Neuron (in vitro differentiated cells): Measurements from ENCODE around the gene HBA2.
"Not testable (repeated sequence)": the region's sequence is repeated elsewhere in the genome, so short reads cannot be mapped to it uniquely, and the experiment has no call there.

ENCODE experiments used
- H2AFZ ChIP-seq: one replicate; pipeline ENCODE4 v1.6.1; 2013; ENCODE audit warnings: low read depth, mild to moderate bottlenecking, inconsistent platforms, low read length, moderate library complexity
- H3K27me3 ChIP-seq: one replicate; pipeline ENCODE4 v1.6.1; 2013; ENCODE audit warnings: low read length; ENCODE audit not compliant: insufficient read depth
- H3K36me3 ChIP-seq: one replicate; pipeline ENCODE4 v1.6.1; 2013; ENCODE audit warnings: low read length; ENCODE audit not compliant: insufficient read depth
- H3K4me1 ChIP-seq: one replicate; pipeline ENCODE4 v1.6.1; 2013; ENCODE audit warnings: low read length; ENCODE audit not compliant: insufficient read depth
- H3K4me3 ChIP-seq: 2 replicates; pipeline ENCODE4 v1.5.1; 2013; ENCODE audit warnings: mild to moderate bottlenecking, low read length, moderate library complexity
- H3K9me3 ChIP-seq: one replicate; pipeline ENCODE4 v1.6.1; 2013; ENCODE audit warnings: low read length

The HBA2 gene

GRCh38 chr16:209359-209758 is 36.7 kb downstream of the HBA2 start:
- not testable (repeated sequence) for H3K27me3 ChIP-seq, H3K4me1 ChIP-seq, H3K9me3 ChIP-seq, H2AFZ ChIP-seq, H3K4me3 ChIP-seq
- peaks cover 83% of the 10 kb centered on the region for H3K36me3 ChIP-seq

- not testable (repeated sequence) for H3K4me1 ChIP-seq, H3K4me3 ChIP-seq, H3K27me3 ChIP-seq, H2AFZ ChIP-seq, H3K9me3 ChIP-seq
- H3K36me3 ChIP-seq = peaks cover 78% of the 10 kb centered on the region
Observed at GRCh38 chr16:211631-212180, 39.0 kb downstream of the HBA2 start.

- H3K36me3 ChIP-seq = peaks cover 75% of the 10 kb centered on the region
Observed at GRCh38 chr16:212999-213398, 40.3 kb downstream of the HBA2 start.

GRCh38 chr16:220021-220420 is 47.3 kb downstream of the HBA2 start:
- no peak overlapping the region for H2AFZ ChIP-seq
- no peaks in the 10 kb centered on the region for H3K4me1 ChIP-seq
- H3K27me3 ChIP-seq = no peaks in the 10 kb centered on the region
- no peaks in the 10 kb centered on the region for H3K9me3 ChIP-seq
- H3K4me3 ChIP-seq = no peak overlapping the region
- H3K36me3 ChIP-seq = peaks cover 72% of the 10 kb centered on the region

More at GRCh38 chr16:212999-213398, 40.3 kb downstream of the HBA2 start:
- H3K4me3 ChIP-seq = no peak overlapping the region
- H3K4me1 ChIP-seq = no peaks in the 10 kb centered on the region
- H3K9me3 ChIP-seq = no peaks in the 10 kb centered on the region
- no peaks in the 10 kb centered on the region for H3K27me3 ChIP-seq
- H2AFZ ChIP-seq = no peak overlapping the region
